Chondrocyte (in vitro differentiated cells): Measurements from ENCODE around the gene TLE3. TPM values are rescaled to one million over a fixed set of nuclear protein-coding genes. Genes with fewer than 3 reads are reported as not detected.

Experiments used
- DNase-seq: peaks from one replicate; pipeline ENCODE4 v3.0.0; 2021; ENCODE audit warnings: mixed read lengths, low spot score
- H3K27ac Mint-ChIP-seq: one replicate; pipeline ENCODE4 v1.8.0; 2021; ENCODE audit warnings: mild to moderate bottlenecking, moderate library complexity, mixed read lengths; ENCODE audit not compliant: unreplicated experiment
- H3K27me3 Mint-ChIP-seq: 2 replicates; pipeline ENCODE4 v1.8.0; 2021; ENCODE audit warnings: low read depth, mixed read lengths
- H3K36me3 Mint-ChIP-seq: 2 replicates; pipeline ENCODE4 v1.8.0; 2021; ENCODE audit warnings: low read depth, mixed read lengths
- H3K4me1 Mint-ChIP-seq: 2 replicates; pipeline ENCODE4 v1.8.0; 2021; ENCODE audit warnings: low read depth, mild to moderate bottlenecking, mixed read lengths
- H3K4me3 Mint-ChIP-seq: one replicate; pipeline ENCODE4 v1.8.0; 2021; ENCODE audit warnings: mild to moderate bottlenecking, moderate library complexity, mixed read lengths; ENCODE audit not compliant: unreplicated experiment
- H3K9me3 Mint-ChIP-seq: 2 replicates; pipeline ENCODE4 v1.8.0; 2021; ENCODE audit warnings: low read depth, mixed read lengths
- total RNA-seq: library from RNA; stranded (reverse); gene quantifications from 3 replicates; pipeline ENCODE4 v1.2.1, GENCODE V29; 2021
- TF ChIP-seq, protein P1 (sequence below): fragments of 200-600 bp; sonication (generic); IDR thresholded peaks from 2 replicates; pipeline ENCODE4 v1.5.0; 2021; ENCODE audit warnings: antibody characterized with exemption, mild to moderate bottlenecking, moderate library complexity

TLE3 gene
- total RNA-seq, 1 donor from 2014 or later, result 53.4 TPM

DNA sequence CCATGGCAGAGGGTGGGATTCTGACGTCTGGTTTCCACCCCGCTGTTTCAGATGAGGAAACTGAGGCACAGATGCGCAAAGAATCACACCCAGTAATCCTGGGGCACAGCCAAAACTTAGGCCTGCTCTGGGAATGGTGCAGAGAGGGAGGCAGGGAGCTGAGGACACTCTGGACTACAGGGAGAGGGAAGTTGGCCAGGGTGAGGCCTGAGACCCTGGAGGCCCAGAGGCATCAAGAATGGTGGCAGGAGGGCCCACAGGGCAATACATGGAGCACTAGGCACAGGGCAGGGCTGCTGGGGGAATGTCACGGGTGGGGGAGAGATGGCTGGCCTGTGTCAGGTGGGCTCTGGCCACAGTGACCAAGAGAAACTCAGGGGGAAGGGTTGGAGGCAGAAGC is 63.6 kb downstream of the TLE3 start:
- DNase-seq, result no peak
- no peaks in the 10 kb centered on the region for H3K4me1 Mint-ChIP-seq
- no peak overlapping the region for H3K4me3 Mint-ChIP-seq
- TF ChIP-seq, protein P1, sequence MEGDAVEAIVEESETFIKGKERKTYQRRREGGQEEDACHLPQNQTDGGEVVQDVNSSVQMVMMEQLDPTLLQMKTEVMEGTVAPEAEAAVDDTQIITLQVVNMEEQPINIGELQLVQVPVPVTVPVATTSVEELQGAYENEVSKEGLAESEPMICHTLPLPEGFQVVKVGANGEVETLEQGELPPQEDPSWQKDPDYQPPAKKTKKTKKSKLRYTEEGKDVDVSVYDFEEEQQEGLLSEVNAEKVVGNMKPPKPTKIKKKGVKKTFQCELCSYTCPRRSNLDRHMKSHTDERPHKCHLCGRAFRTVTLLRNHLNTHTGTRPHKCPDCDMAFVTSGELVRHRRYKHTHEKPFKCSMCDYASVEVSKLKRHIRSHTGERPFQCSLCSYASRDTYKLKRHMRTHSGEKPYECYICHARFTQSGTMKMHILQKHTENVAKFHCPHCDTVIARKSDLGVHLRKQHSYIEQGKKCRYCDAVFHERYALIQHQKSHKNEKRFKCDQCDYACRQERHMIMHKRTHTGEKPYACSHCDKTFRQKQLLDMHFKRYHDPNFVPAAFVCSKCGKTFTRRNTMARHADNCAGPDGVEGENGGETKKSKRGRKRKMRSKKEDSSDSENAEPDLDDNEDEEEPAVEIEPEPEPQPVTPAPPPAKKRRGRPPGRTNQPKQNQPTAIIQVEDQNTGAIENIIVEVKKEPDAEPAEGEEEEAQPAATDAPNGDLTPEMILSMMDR, result no peak
- no peak overlapping the region for H3K27ac Mint-ChIP-seq
- peaks cover 24% of the 10 kb centered on the region for H3K27me3 Mint-ChIP-seq
- no peaks in the 10 kb centered on the region for H3K36me3 Mint-ChIP-seq
- no peaks in the 10 kb centered on the region for H3K9me3 Mint-ChIP-seq

- TF ChIP-seq, protein P1, result no peak
- no peaks in the 10 kb centered on the region for H3K36me3 Mint-ChIP-seq
- H3K9me3 Mint-ChIP-seq, result no peaks in the 10 kb centered on the region
- no peaks in the 10 kb centered on the region for H3K4me1 Mint-ChIP-seq
- DNase-seq, result no peak
- H3K4me3 Mint-ChIP-seq, result no peak overlapping the region
- no peak overlapping the region for H3K27ac Mint-ChIP-seq
- peaks cover 21% of the 10 kb centered on the region for H3K27me3 Mint-ChIP-seq
Measured at GRCh38 chr15:70033529-70034140, 64.1 kb downstream of the TLE3 start.

GRCh38 chr15:70033109-70033508 is 64.6 kb downstream of the TLE3 start:
- no peak overlapping the region for H3K27ac Mint-ChIP-seq

DNA sequence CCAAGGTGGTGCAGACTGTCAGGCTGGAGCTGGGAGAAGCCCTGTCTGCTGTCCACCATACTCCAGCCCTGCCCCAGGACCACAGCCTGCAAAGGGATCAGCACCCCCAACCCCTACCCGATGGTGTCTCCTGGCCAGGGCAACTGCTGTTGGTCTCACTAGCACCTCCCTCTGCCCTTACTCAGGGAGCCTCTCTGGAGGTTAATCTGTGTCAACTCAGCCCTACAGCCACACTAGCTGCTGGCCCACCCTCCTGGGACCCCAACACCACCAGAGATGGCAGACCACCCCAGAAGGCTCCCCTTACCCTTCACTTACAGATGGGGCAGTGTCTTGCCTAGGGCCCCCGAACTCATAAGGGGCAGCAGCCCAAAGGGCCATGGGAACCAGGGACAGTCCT is 65.2 kb downstream of the TLE3 start:
- Mint-ChIP-seq H3K9me3 (no peaks in the 10 kb centered on the region), H3K27ac (peak overlapping the region; percentile 53), H3K4me1 (no peaks in the 10 kb centered on the region), H3K27me3 (peaks cover 19% of the 10 kb centered on the region), H3K4me3 (no peak overlapping the region), H3K36me3 (no peaks in the 10 kb centered on the region)
- no peak for DNase-seq
- TF ChIP-seq, protein P1, result no peak

More at GRCh38 chr15:70033109-70033508, 64.6 kb downstream of the TLE3 start:
- no peak for DNase-seq
- TF ChIP-seq, protein P1, result no peak
- peaks cover 19% of the 10 kb centered on the region for H3K27me3 Mint-ChIP-seq
- H3K36me3 Mint-ChIP-seq, result no peaks in the 10 kb centered on the region
- no peak overlapping the region for H3K4me3 Mint-ChIP-seq
- H3K4me1 Mint-ChIP-seq, result no peaks in the 10 kb centered on the region
- H3K9me3 Mint-ChIP-seq, result no peaks in the 10 kb centered on the region

GRCh38 chr15:70031713-70032112 is 66.0 kb downstream of the TLE3 start:
- no peak for DNase-seq
- peaks cover 18% of the 10 kb centered on the region for H3K27me3 Mint-ChIP-seq
- H3K27ac Mint-ChIP-seq, result no peak overlapping the region

More at GRCh38 chr15:70031713-70032112, 66.0 kb downstream of the TLE3 start:
- Mint-ChIP-seq H3K4me3 (no peak overlapping the region), H3K36me3 (no peaks in the 10 kb centered on the region), H3K4me1 (no peaks in the 10 kb centered on the region), H3K9me3 (no peaks in the 10 kb centered on the region)
- TF ChIP-seq, protein P1, result no peak
